ENCODE data around the gene ZNF277. TPM values are rescaled to one million over a fixed set of nuclear protein-coding genes. Genes with fewer than 3 reads are reported as not detected.
A peak's percentile ranks its signal among the peaks of the same experiment; 100 is the strongest.

ZNF277 gene
- total and polyA plus RNA-seq, 2 experiments from 2014 or later: 10.0 to 34.6 TPM

DNA sequence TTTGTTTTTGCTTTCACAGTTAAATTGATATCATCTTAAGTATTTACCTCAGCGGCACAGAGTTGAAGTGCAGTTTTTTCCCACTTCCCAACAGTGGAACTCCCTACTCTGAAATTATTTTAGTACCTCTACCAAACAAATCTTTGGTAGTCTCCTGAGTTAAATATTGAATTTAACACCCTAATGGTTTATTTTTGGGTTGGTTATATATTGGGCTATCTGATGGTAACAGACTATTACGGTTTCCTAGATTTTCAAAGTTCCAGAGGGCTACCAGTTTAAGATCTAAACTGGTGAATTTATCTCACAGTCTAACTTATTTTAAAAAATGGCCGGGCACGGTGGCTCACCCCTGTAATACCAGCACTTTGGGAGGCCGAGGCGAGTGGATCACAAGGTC, 1.3 kb downstream of the ZNF277 start:
- WGBS (ENCODE audit: low lambda C conversion rate, missing lambda C conversion rate): 91% methylated on average over 6 of the region's 6 CpGs
- Histone ChIP-seq H3K9me2 (replicated peaks; ENCODE audit: insufficient read depth) (no peaks in the 10 kb centered on the region), H3K4me2 (peak overlapping the region; percentile 84), H4K20me1 (ENCODE audit: insufficient read depth, poor library complexity, severe bottlenecking) (no peaks in the 10 kb centered on the region), H3K4me3 (peak overlapping the region; percentile 60), H3K36me3 (replicated peaks; ENCODE audit: insufficient read depth, low read depth) (no peaks in the 10 kb centered on the region), H3K79me2 (peaks cover 75% of the 10 kb centered on the region), H3K27ac (peak overlapping the region; percentile 67), H3K27me3 (no peaks in the 10 kb centered on the region), H3K4me1 (ENCODE audit: insufficient read depth) (peaks cover 11% of the 10 kb centered on the region), H2AFZ (no peak overlapping the region), H3K9me3 (ENCODE audit: low read depth) (no peaks in the 10 kb centered on the region)
- DNase-seq (ENCODE audit: low spot score): no peak
- no peak for TF ChIP-seq EZH2phosphoT487 (IDR thresholded peaks at IDR 0.05; ENCODE audit: low read depth, severe bottlenecking, unreplicated experiment)
- TF ChIP-seq, protein P1, sequence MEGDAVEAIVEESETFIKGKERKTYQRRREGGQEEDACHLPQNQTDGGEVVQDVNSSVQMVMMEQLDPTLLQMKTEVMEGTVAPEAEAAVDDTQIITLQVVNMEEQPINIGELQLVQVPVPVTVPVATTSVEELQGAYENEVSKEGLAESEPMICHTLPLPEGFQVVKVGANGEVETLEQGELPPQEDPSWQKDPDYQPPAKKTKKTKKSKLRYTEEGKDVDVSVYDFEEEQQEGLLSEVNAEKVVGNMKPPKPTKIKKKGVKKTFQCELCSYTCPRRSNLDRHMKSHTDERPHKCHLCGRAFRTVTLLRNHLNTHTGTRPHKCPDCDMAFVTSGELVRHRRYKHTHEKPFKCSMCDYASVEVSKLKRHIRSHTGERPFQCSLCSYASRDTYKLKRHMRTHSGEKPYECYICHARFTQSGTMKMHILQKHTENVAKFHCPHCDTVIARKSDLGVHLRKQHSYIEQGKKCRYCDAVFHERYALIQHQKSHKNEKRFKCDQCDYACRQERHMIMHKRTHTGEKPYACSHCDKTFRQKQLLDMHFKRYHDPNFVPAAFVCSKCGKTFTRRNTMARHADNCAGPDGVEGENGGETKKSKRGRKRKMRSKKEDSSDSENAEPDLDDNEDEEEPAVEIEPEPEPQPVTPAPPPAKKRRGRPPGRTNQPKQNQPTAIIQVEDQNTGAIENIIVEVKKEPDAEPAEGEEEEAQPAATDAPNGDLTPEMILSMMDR (IDR thresholded peaks at IDR 0.05; ENCODE audit: poor library complexity): no peak
- TF ChIP-seq EZH2 (IDR thresholded peaks at IDR 0.05; ENCODE audit: borderline replicate concordance): no peak

DNA sequence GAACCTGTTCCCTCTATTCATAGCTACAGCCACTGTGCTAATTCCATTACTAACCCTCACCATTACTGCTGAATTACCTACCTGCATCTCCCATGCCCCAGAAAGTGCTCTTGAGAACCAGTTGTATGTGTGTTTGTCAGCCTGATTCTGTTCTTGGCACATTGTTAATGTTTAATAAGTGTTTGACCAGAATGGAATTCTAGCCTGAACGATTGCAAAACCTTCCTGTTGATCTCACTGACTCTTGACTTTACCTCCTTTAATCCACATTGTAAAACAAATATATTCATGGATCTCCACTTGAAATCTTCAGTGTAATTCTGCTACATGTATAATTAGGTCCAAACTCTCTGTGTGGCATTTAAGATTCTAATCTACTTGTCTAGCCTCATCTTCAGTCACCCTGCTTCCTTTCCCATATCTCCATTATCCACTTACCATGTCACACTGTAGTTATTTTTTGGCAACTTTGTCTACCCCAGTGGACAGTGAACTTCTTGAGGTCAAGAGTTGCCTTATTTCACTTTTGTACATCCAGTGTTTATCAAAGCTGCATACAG, 4.9 kb downstream of the ZNF277 start:
- Histone ChIP-seq H2AFZ (no peak overlapping the region), H3K4me1 (ENCODE audit: insufficient read depth) (peaks cover 3% of the 10 kb centered on the region), H4K20me1 (ENCODE audit: insufficient read depth, poor library complexity, severe bottlenecking) (no peaks in the 10 kb centered on the region), H3K9me2 (replicated peaks; ENCODE audit: insufficient read depth) (no peaks in the 10 kb centered on the region), H3K4me3 (no peak overlapping the region), H3K27ac (peak overlapping the region; percentile 34), H3K27me3 (no peaks in the 10 kb centered on the region), H3K9me3 (ENCODE audit: low read depth) (no peaks in the 10 kb centered on the region), H3K79me2 (peaks cover 89% of the 10 kb centered on the region), H3K4me2 (peak overlapping the region; percentile 19), H3K36me3 (replicated peaks; ENCODE audit: insufficient read depth, low read depth) (no peaks in the 10 kb centered on the region)
- peak; percentile 41 for DNase-seq (ENCODE audit: low spot score)
- WGBS (ENCODE audit: low lambda C conversion rate, missing lambda C conversion rate): 25% methylated on average over 1 of the region's 1 CpG
- TF ChIP-seq, protein P1 (IDR thresholded peaks at IDR 0.05; ENCODE audit: poor library complexity): no peak
- TF ChIP-seq EZH2phosphoT487 (IDR thresholded peaks at IDR 0.05; ENCODE audit: low read depth, severe bottlenecking, unreplicated experiment): no peak
- TF ChIP-seq EZH2 (IDR thresholded peaks at IDR 0.05; ENCODE audit: borderline replicate concordance): no peak

DNA sequence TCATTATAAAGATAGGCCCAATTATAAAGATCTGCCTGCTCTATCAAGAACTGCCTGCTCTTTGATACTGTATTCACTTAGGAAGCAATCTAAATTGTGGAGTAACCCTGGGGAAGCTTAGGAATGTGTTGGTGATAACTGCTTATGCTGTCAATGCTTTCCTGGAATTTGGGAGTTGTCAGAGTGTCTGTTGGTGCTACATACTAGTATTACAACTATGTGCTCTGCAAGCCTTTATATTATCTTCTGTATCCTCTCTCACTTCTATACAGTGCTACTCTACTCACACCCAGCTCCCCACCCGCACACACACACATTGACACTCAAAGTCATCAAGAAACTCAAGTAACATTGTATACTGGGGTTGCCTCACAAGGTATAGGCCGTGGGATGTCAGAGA, 6.1 kb downstream of the ZNF277 start:
- Histone ChIP-seq H3K9me3 (ENCODE audit: low read depth) (no peaks in the 10 kb centered on the region), H3K4me2 (no peak overlapping the region), H3K27me3 (no peaks in the 10 kb centered on the region), H3K9me2 (replicated peaks; ENCODE audit: insufficient read depth) (no peaks in the 10 kb centered on the region), H2AFZ (no peak overlapping the region), H3K36me3 (replicated peaks; ENCODE audit: insufficient read depth, low read depth) (no peaks in the 10 kb centered on the region), H3K4me1 (ENCODE audit: insufficient read depth) (peaks cover 3% of the 10 kb centered on the region), H3K4me3 (no peak overlapping the region), H4K20me1 (ENCODE audit: insufficient read depth, poor library complexity, severe bottlenecking) (no peaks in the 10 kb centered on the region), H3K79me2 (peaks cover 92% of the 10 kb centered on the region), H3K27ac (no peak overlapping the region)
- no peak for DNase-seq (ENCODE audit: low spot score)
- TF ChIP-seq, protein P1 (IDR thresholded peaks at IDR 0.05; ENCODE audit: poor library complexity): no peak
- TF ChIP-seq EZH2phosphoT487 (IDR thresholded peaks at IDR 0.05; ENCODE audit: low read depth, severe bottlenecking, unreplicated experiment) (no peak), EZH2 (IDR thresholded peaks at IDR 0.05; ENCODE audit: borderline replicate concordance) (no peak)
- 97% methylated on average over 2 of the region's 2 CpGs for WGBS (ENCODE audit: low lambda C conversion rate, missing lambda C conversion rate)

All from hepatocyte (in vitro differentiated cells).